ENCODE measurements around the gene TLCD2. TPM values are rescaled to one million over a fixed set of nuclear protein-coding genes. Genes with fewer than 3 reads are reported as not detected.

The TLCD2 gene
- total and polyA plus RNA-seq, 9 of the 15 experiments (the other 6 are each of a cell fraction or from before 2014, with no cell fraction given) = 0.10 to 0.89 (median 0.58) TPM

GRCh38 chr17:1730326-1731193, 20.4 kb upstream of the TLCD2 start (continued):
- TF ChIP-seq E4F1 (CRISPR knock-in tag; IDR thresholded peaks at IDR 0.05; ENCODE audit: borderline replicate concordance) (no peak), ZFP36 (IDR thresholded peaks at IDR 0.05; ENCODE audit: low read depth, low read length, partially characterized antibody) (no peak), SMARCC2 (IDR thresholded peaks at IDR 0.05; ENCODE audit: low read depth) (no peak), TRIM24 (IDR thresholded peaks at IDR 0.05) (no peak), MEF2A (IDR thresholded peaks at IDR 0.05; ENCODE audit: control insufficient read depth, low read depth, low read length) (no peak), BMI1 (IDR thresholded peaks at IDR 0.05; ENCODE audit: low read length) (no peak), ID3 (CRISPR knock-in tag; IDR thresholded peaks at IDR 0.05) (no peak), ID3 (tag; IDR thresholded peaks at IDR 0.05) (0 out of 2 replicates have a peak, but pooled peaks have one; percentile 44), USF1 (CRISPR knock-in tag; IDR thresholded peaks at IDR 0.05) (peak; percentile 87), MXI1 (IDR thresholded peaks at IDR 0.05; ENCODE audit: low read depth, low read length) (peak; percentile 57; the same call in 1 of the 2 replicates), CHD2 (IDR thresholded peaks at IDR 0.05; ENCODE audit: low read depth, low read length) (no peak), KAT7 (CRISPR knock-in tag; IDR thresholded peaks at IDR 0.05; ENCODE audit: borderline replicate concordance) (no peak)
- TF ChIP-seq, protein P1, sequence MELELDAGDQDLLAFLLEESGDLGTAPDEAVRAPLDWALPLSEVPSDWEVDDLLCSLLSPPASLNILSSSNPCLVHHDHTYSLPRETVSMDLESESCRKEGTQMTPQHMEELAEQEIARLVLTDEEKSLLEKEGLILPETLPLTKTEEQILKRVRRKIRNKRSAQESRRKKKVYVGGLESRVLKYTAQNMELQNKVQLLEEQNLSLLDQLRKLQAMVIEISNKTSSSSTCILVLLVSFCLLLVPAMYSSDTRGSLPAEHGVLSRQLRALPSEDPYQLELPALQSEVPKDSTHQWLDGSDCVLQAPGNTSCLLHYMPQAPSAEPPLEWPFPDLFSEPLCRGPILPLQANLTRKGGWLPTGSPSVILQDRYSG (tag; conservative IDR thresholded peaks at IDR 0.05; ENCODE audit: low read depth) = no peak; the same call in 1 of the 2 replicates
- TF ChIP-seq, protein P2, sequence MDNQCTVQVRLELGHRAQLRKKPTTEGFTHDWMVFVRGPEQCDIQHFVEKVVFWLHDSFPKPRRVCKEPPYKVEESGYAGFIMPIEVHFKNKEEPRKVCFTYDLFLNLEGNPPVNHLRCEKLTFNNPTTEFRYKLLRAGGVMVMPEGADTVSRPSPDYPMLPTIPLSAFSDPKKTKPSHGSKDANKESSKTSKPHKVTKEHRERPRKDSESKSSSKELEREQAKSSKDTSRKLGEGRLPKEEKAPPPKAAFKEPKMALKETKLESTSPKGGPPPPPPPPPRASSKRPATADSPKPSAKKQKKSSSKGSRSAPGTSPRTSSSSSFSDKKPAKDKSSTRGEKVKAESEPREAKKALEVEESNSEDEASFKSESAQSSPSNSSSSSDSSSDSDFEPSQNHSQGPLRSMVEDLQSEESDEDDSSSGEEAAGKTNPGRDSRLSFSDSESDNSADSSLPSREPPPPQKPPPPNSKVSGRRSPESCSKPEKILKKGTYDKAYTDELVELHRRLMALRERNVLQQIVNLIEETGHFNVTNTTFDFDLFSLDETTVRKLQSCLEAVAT (IDR thresholded peaks at IDR 0.05) = no peak
- TF ChIP-seq, protein P3, sequence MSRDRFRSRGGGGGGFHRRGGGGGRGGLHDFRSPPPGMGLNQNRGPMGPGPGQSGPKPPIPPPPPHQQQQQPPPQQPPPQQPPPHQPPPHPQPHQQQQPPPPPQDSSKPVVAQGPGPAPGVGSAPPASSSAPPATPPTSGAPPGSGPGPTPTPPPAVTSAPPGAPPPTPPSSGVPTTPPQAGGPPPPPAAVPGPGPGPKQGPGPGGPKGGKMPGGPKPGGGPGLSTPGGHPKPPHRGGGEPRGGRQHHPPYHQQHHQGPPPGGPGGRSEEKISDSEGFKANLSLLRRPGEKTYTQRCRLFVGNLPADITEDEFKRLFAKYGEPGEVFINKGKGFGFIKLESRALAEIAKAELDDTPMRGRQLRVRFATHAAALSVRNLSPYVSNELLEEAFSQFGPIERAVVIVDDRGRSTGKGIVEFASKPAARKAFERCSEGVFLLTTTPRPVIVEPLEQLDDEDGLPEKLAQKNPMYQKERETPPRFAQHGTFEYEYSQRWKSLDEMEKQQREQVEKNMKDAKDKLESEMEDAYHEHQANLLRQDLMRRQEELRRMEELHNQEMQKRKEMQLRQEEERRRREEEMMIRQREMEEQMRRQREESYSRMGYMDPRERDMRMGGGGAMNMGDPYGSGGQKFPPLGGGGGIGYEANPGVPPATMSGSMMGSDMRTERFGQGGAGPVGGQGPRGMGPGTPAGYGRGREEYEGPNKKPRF (IDR thresholded peaks at IDR 0.05; ENCODE audit: low read depth, low read length) = no peak
